RWPE2 (cell line): ENCODE results near the gene ADAMTSL2.

Experiments
- ATAC-seq: fragments of 200-7000 bp; cut with Tn5 transposase; 3 replicates; pipeline ENCODE4 v1.9.1; 2021; ENCODE audit warnings: low read depth
- DNase-seq: peaks from one replicate; pipeline ENCODE4 v3.0.0-alpha.2; 2020; ENCODE audit warnings: low spot score
- H3K27ac ChIP-seq: fragments of 450-650 bp; 2 replicates; pipeline ENCODE4 v1.5.1; 2017; ENCODE audit warnings: mild to moderate bottlenecking; ENCODE audit not compliant: poor library complexity, severe bottlenecking
- H3K27me3 ChIP-seq: fragments of 250-450 bp; sonication (Bioruptor Pico); 2 replicates; pipeline ENCODE4 v1.5.1; 2021; ENCODE audit warnings: mild to moderate bottlenecking, moderate library complexity; ENCODE audit not compliant: insufficient read depth, poor library complexity, severe bottlenecking
- H3K36me3 ChIP-seq: fragments of 250-450 bp; sonication (Bioruptor Pico); 2 replicates; pipeline ENCODE4 v1.5.1; 2020; ENCODE audit warnings: low read depth, mild to moderate bottlenecking, moderate library complexity
- H3K4me1 ChIP-seq: fragments of 250-450 bp; sonication (Bioruptor Pico); 2 replicates; pipeline ENCODE4 v1.5.1; 2021; ENCODE audit warnings: mild to moderate bottlenecking, moderate library complexity; ENCODE audit not compliant: insufficient read depth, poor library complexity, severe bottlenecking
- H3K4me3 ChIP-seq: fragments of 250-450 bp; sonication (Bioruptor Pico); 2 replicates; pipeline ENCODE4 v1.5.1; 2021; ENCODE audit warnings: mild to moderate bottlenecking, moderate library complexity; ENCODE audit not compliant: severe bottlenecking
- H3K9me3 ChIP-seq: fragments of 250-450 bp; sonication (Bioruptor Pico); 2 replicates; pipeline ENCODE4 v1.5.1; 2021; ENCODE audit warnings: mild to moderate bottlenecking, moderate library complexity; ENCODE audit not compliant: severe bottlenecking
- CTCF ChIP-seq: fragments of 450-650 bp; IDR thresholded peaks from one replicate; pipeline ENCODE4 v1.5.1; 2017; ENCODE audit warnings: mild to moderate bottlenecking, moderate library complexity; ENCODE audit not compliant: poor library complexity, severe bottlenecking

ADAMTSL2 gene

GRCh38 chr9:133540698-133541025, 6.2 kb downstream of the ADAMTSL2 start:
- ATAC-seq = no peak
- no peaks in the 10 kb centered on the region for H3K36me3 ChIP-seq
- TF ChIP-seq CTCF = no peak
- H3K9me3 ChIP-seq = no peaks in the 10 kb centered on the region
- no peaks in the 10 kb centered on the region for H3K4me1 ChIP-seq
- no peak overlapping the region for H3K27ac ChIP-seq
- no peak for DNase-seq
- peaks cover 2% of the 10 kb centered on the region for H3K27me3 ChIP-seq
- H3K4me3 ChIP-seq = no peak overlapping the region

GRCh38 chr9:133542002-133542401, 7.5 kb downstream of the ADAMTSL2 start:
- ATAC-seq = no peak

GRCh38 chr9:133543772-133544467, 9.4 kb downstream of the ADAMTSL2 start:
- Histone ChIP-seq H3K9me3 (no peaks in the 10 kb centered on the region), H3K27ac (no peak overlapping the region), H3K27me3 (no peaks in the 10 kb centered on the region), H3K4me1 (no peaks in the 10 kb centered on the region), H3K4me3 (no peak overlapping the region), H3K36me3 (no peaks in the 10 kb centered on the region)
- ATAC-seq = no peak
- no peak for DNase-seq
- TF ChIP-seq CTCF = no peak

More at GRCh38 chr9:133542002-133542401, 7.5 kb downstream of the ADAMTSL2 start:
- no peaks in the 10 kb centered on the region for H3K27me3 ChIP-seq
- no peaks in the 10 kb centered on the region for H3K36me3 ChIP-seq
- H3K4me1 ChIP-seq = no peaks in the 10 kb centered on the region
- H3K4me3 ChIP-seq = no peak overlapping the region
- H3K9me3 ChIP-seq = no peaks in the 10 kb centered on the region
- no peak overlapping the region for H3K27ac ChIP-seq
- no peak for TF ChIP-seq CTCF
- no peak for DNase-seq

- Histone ChIP-seq H3K36me3 (no peaks in the 10 kb centered on the region), H3K27me3 (no peaks in the 10 kb centered on the region), H3K4me1 (no peaks in the 10 kb centered on the region), H3K4me3 (no peak overlapping the region), H3K27ac (no peak overlapping the region), H3K9me3 (no peaks in the 10 kb centered on the region)
- TF ChIP-seq CTCF = no peak
- no peak for DNase-seq
- no peak for ATAC-seq
Measured at GRCh38 chr9:133545494-133546286, 11.2 kb downstream of the ADAMTSL2 start.

- no peak overlapping the region for H3K27ac ChIP-seq
- no peak for TF ChIP-seq CTCF
- H3K4me1 ChIP-seq = no peaks in the 10 kb centered on the region
- no peaks in the 10 kb centered on the region for H3K9me3 ChIP-seq
- H3K4me3 ChIP-seq = no peak overlapping the region
- no peaks in the 10 kb centered on the region for H3K36me3 ChIP-seq
- ATAC-seq (no peak), DNase-seq (no peak)
- no peaks in the 10 kb centered on the region for H3K27me3 ChIP-seq
Measured at GRCh38 chr9:133546287-133546680, 11.8 kb downstream of the ADAMTSL2 start.
